H9 (cell line): ENCODE measurements around the gene CYTIP. TPM values are rescaled to one million over a fixed set of nuclear protein-coding genes. Genes with fewer than 3 reads are reported as not detected.

Source experiments
- DNase-seq: peaks from one replicate; pipeline ENCODE4 v3.0.0-alpha.2; 2017
- H2AFZ ChIP-seq: one replicate; pipeline ENCODE4 v1.6.1; 2013; ENCODE audit warnings: mild to moderate bottlenecking, low read length, control low read depth, moderate library complexity
- H2AK5ac ChIP-seq: 2 replicates; pipeline ENCODE4 v1.6.1; 2013; ENCODE audit warnings: low read length, control low read depth, mixed read lengths; ENCODE audit not compliant: insufficient read length
- H2BK120ac ChIP-seq: one replicate; pipeline ENCODE4 v1.6.1; 2013; ENCODE audit warnings: low read depth, mild to moderate bottlenecking, low read length, control low read depth, inconsistent platforms; ENCODE audit not compliant: poor library complexity, severe bottlenecking
- H2BK12ac ChIP-seq: 2 replicates; pipeline ENCODE4 v1.6.1; 2013; ENCODE audit warnings: low read length, control low read depth, mixed read lengths, low read depth; ENCODE audit not compliant: insufficient read length
- H2BK15ac ChIP-seq: 2 replicates; pipeline ENCODE4 v1.6.1; 2013; ENCODE audit warnings: low read depth, low read length, control low read depth
- H2BK20ac ChIP-seq: one replicate; pipeline ENCODE4 v1.6.1; 2013; ENCODE audit warnings: low read depth, mild to moderate bottlenecking, low read length, control low read depth, inconsistent platforms; ENCODE audit not compliant: poor library complexity, severe bottlenecking
- H2BK5ac ChIP-seq: 2 replicates; pipeline ENCODE4 v1.6.1; 2013; ENCODE audit warnings: low read length, control low read depth, mixed read lengths; ENCODE audit not compliant: insufficient read length
- H3K14ac ChIP-seq: 2 replicates; pipeline ENCODE4 v1.6.1; 2013; ENCODE audit warnings: low read length, control low read depth; ENCODE audit not compliant: insufficient read depth
- H3K18ac ChIP-seq: 2 replicates; pipeline ENCODE4 v1.6.1; 2013; ENCODE audit warnings: low read depth, mild to moderate bottlenecking, mixed read lengths, low read length, control low read depth; ENCODE audit not compliant: insufficient read length
- H3K23ac ChIP-seq: 2 replicates; pipeline ENCODE4 v1.6.1; 2013; ENCODE audit warnings: low read length, control low read depth, mixed read lengths, low read depth; ENCODE audit not compliant: insufficient read length
- H3K23me2 ChIP-seq: 2 replicates; pipeline ENCODE4 v1.6.1; 2013; ENCODE audit warnings: low read depth, mild to moderate bottlenecking, mixed read lengths, low read length, control low read depth; ENCODE audit not compliant: insufficient read length, poor library complexity, severe bottlenecking
- H3K27ac ChIP-seq: 2 replicates; pipeline ENCODE4 v1.5.1; 2013; ENCODE audit warnings: low read length, control low read depth, mixed read lengths, low read depth; ENCODE audit not compliant: insufficient read length
- H3K27me3 ChIP-seq: 2 replicates; pipeline ENCODE4 v1.6.1; 2013; ENCODE audit warnings: low read length, control low read depth, inconsistent platforms; ENCODE audit not compliant: insufficient read depth
- H3K4ac ChIP-seq: 2 replicates; pipeline ENCODE4 v1.6.1; 2013; ENCODE audit warnings: low read depth, mild to moderate bottlenecking, control low read depth, inconsistent platforms, low read length, moderate library complexity
- H3K4me1 ChIP-seq: 2 replicates; pipeline ENCODE4 v1.6.1; 2013; ENCODE audit warnings: low read length, control low read depth, inconsistent platforms; ENCODE audit not compliant: insufficient read depth
- H3K4me2 ChIP-seq: 2 replicates; pipeline ENCODE4 v1.6.1; 2013; ENCODE audit warnings: low read length, control low read depth, mixed read lengths; ENCODE audit not compliant: insufficient read length, insufficient read depth
- H3K56ac ChIP-seq: 2 replicates; pipeline ENCODE4 v1.6.1; 2013; ENCODE audit warnings: low read depth, mild to moderate bottlenecking, mixed read lengths, low read length, control low read depth; ENCODE audit not compliant: insufficient read length
- H3K79me1 ChIP-seq: 2 replicates; pipeline ENCODE4 v1.6.1; 2013; ENCODE audit warnings: low read depth, mild to moderate bottlenecking, moderate library complexity, low read length, control low read depth, inconsistent platforms; ENCODE audit not compliant: insufficient read depth, poor library complexity, severe bottlenecking
- H3K79me2 ChIP-seq: 2 replicates; pipeline ENCODE4 v1.6.1; 2013; ENCODE audit warnings: low read length, control low read depth, inconsistent platforms; ENCODE audit not compliant: insufficient read depth
- H3K9ac ChIP-seq: 2 replicates; pipeline ENCODE4 v1.6.1; 2013; ENCODE audit warnings: low read length, control low read depth, mixed read lengths; ENCODE audit not compliant: insufficient read length; ENCODE audit errors: extremely low read depth
- H3K9me3 ChIP-seq: one replicate; pipeline ENCODE4 v1.6.1; 2013; ENCODE audit warnings: low read depth, low read length, inconsistent platforms; ENCODE audit not compliant: control insufficient read depth
- H3T11ph ChIP-seq: one replicate; pipeline ENCODE4 v1.6.1; 2013; ENCODE audit warnings: mild to moderate bottlenecking, low read length, control low read depth, inconsistent platforms
- H4K20me1 ChIP-seq: one replicate; pipeline ENCODE4 v1.6.1; 2013; ENCODE audit not compliant: control insufficient read depth, insufficient read length, insufficient read depth
- H4K5ac ChIP-seq: 2 replicates; pipeline ENCODE4 v1.6.1; 2013; ENCODE audit warnings: low read depth, mild to moderate bottlenecking, mixed read lengths, low read length, control low read depth; ENCODE audit not compliant: insufficient read length
- H4K8ac ChIP-seq: replicated peaks from 2 replicates; pipeline ENCODE4 v1.6.1; 2013; ENCODE audit warnings: low read length, control low read depth, mixed read lengths, low read depth; ENCODE audit not compliant: insufficient read length
- H4K91ac ChIP-seq: 2 replicates; pipeline ENCODE4 v1.6.1; 2013; ENCODE audit warnings: low read depth, mild to moderate bottlenecking, moderate library complexity, mixed read lengths, low read length, control low read depth; ENCODE audit not compliant: insufficient read length
- H3K27ac Mint-ChIP-seq, 3 experiments: 2 replicates in 2 of 3; 3 replicates in 1 of 3; pipeline ENCODE4 v1.8.0; 2020 to 2021; ENCODE audit warnings: mixed read lengths in 3 of 3, mild to moderate bottlenecking in 1 of 3, moderate library complexity in 1 of 3
- H3K27me3 Mint-ChIP-seq: 2 replicates; pipeline ENCODE4 v1.8.0; 2021; ENCODE audit warnings: low read depth, mild to moderate bottlenecking, moderate library complexity, mixed read lengths
- H3K36me3 Mint-ChIP-seq, 3 experiments: 2 replicates in 2 of 3; 3 replicates in 1 of 3; pipeline ENCODE4 v1.8.0; 2020 to 2021; ENCODE audit warnings: low read depth in 3 of 3, mixed read lengths in 3 of 3; ENCODE audit not compliant: insufficient read depth in 1 of 3
- H3K4me1 Mint-ChIP-seq, 2 experiments: 2 replicates each; pipeline ENCODE4 v1.8.0; 2020; ENCODE audit warnings: mixed read lengths in 2 of 2
- H3K4me3 Mint-ChIP-seq, 2 experiments: 2 replicates in 1 of 2; 3 replicates in 1 of 2; pipeline ENCODE4 v1.8.0; 2020 to 2021; ENCODE audit warnings: mild to moderate bottlenecking in 2 of 2, mixed read lengths in 2 of 2, moderate library complexity in 1 of 2
- H3K9me3 Mint-ChIP-seq, 2 experiments: 2 replicates in 1 of 2; 3 replicates in 1 of 2; pipeline ENCODE4 v1.8.0; 2020; ENCODE audit warnings: mild to moderate bottlenecking in 2 of 2, mixed read lengths in 2 of 2, moderate library complexity in 1 of 2
- WGBS: extraction: QIAGEN DNeasy Blood & Tissue Kit; methylation state at CpG from one replicate; pipeline ENCODE4 v1.1.7; 2013; ENCODE audit warnings: missing lambda C conversion rate, low lambda C conversion rate, mixed read lengths; ENCODE audit not compliant: insufficient read length; ENCODE audit errors: extremely low coverage; 5-methylcytosine and 5-hydroxymethylcytosine counted together
- total RNA-seq: library from RNA; stranded (reverse); gene quantifications from 2 replicates; pipeline ENCODE4 v1.2.1, GENCODE V29; 2021
- TF ChIP-seq, protein P1 (sequence below): fragments of 200-600 bp; sonication (generic); conservative IDR thresholded peaks from 3 replicates; pipeline ENCODE4 v1.8.0; 2021; ENCODE audit warnings: antibody characterized with exemption, mild to moderate bottlenecking

CYTIP gene
- total RNA-seq, 1 experiment from 2014 or later: 0.28 TPM

DNA sequence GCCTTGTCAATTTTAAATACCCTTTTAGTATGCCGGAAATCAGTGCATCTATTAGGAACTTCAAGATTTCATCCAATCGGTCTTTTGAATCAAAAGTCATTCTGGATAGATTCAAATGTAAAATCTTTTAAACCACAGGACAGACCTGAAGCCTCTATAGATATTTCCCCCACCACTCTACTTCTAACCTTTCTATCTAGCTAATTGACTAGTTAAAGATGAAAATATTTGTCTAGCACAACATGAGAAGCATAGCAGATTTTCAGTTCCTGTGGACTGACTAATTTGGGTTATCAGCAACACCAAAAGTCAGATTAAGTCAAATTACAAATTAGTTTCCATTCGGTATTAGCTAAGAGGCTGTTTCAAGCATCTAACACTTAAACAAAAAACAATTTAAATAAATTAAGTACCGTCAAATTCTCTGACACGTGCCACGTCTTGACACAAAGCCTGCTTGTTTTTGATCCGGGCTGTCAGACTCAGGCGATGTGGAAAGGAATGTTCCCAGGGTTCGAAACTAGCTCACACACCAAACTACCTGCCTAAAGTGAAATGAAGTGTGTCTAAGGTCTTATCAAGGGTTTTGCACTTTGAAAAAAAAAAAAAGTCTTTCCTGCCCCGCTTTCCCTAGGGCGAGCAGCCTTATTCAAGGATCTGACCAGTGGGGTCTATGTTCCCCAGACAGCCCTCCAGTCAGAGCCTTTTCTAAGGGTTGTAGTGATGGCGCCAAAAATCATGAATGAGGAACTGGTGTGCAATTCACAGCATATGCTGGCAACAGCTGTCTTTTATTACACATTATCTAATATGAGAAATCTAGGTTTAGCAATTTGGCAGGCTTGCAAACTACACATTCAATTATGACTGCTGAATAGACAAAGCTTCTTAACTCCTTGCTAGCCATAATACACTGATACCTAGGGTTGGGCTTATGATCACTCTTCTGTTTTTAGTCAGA is 4.7 kb downstream of the CYTIP start:
- H3K23me2 ChIP-seq: no peaks in the 10 kb centered on the region
- H3K9me3 ChIP-seq: no peaks in the 10 kb centered on the region
- H2BK20ac ChIP-seq: peak overlapping the region; percentile 11
- H3K9ac ChIP-seq: no peak overlapping the region
- no peaks in the 10 kb centered on the region for H3K79me1 ChIP-seq
- H2BK15ac ChIP-seq: no peak overlapping the region
- no peak overlapping the region for H3K27ac Mint-ChIP-seq
- WGBS: no CpG with 5 or more reads among the region's 12 CpGs
- H3K14ac ChIP-seq: no peak overlapping the region
- H3K4me1 Mint-ChIP-seq: no peaks in the 10 kb centered on the region
- no peaks in the 10 kb centered on the region for H3K27me3 Mint-ChIP-seq
- H2BK5ac ChIP-seq: no peak overlapping the region
- H2BK12ac ChIP-seq: no peak overlapping the region
- H3K18ac ChIP-seq: no peak overlapping the region
- TF ChIP-seq, protein P1, sequence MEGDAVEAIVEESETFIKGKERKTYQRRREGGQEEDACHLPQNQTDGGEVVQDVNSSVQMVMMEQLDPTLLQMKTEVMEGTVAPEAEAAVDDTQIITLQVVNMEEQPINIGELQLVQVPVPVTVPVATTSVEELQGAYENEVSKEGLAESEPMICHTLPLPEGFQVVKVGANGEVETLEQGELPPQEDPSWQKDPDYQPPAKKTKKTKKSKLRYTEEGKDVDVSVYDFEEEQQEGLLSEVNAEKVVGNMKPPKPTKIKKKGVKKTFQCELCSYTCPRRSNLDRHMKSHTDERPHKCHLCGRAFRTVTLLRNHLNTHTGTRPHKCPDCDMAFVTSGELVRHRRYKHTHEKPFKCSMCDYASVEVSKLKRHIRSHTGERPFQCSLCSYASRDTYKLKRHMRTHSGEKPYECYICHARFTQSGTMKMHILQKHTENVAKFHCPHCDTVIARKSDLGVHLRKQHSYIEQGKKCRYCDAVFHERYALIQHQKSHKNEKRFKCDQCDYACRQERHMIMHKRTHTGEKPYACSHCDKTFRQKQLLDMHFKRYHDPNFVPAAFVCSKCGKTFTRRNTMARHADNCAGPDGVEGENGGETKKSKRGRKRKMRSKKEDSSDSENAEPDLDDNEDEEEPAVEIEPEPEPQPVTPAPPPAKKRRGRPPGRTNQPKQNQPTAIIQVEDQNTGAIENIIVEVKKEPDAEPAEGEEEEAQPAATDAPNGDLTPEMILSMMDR: no peak
- H3K4me2 ChIP-seq: no peak overlapping the region
- no peak overlapping the region for H3K4ac ChIP-seq
- no peak overlapping the region for H2BK120ac ChIP-seq
- H4K91ac ChIP-seq: no peak overlapping the region
- no peaks in the 10 kb centered on the region for H3K79me2 ChIP-seq
- H2AFZ ChIP-seq: no peak overlapping the region
- H3K4me1 ChIP-seq: no peaks in the 10 kb centered on the region
- no peak overlapping the region for H3T11ph ChIP-seq
- H2AK5ac ChIP-seq: no peak overlapping the region
- H3K27me3 ChIP-seq: no peaks in the 10 kb centered on the region
- no peak overlapping the region for H3K23ac ChIP-seq
- H4K20me1 ChIP-seq: no peaks in the 10 kb centered on the region
- no peak overlapping the region for H3K56ac ChIP-seq
- H3K4me3 Mint-ChIP-seq: no peak overlapping the region
- DNase-seq: no peak
- no peak overlapping the region for H4K8ac ChIP-seq
- H3K27ac ChIP-seq: no peak overlapping the region
- no peaks in the 10 kb centered on the region for H3K9me3 Mint-ChIP-seq
- no peaks in the 10 kb centered on the region for H3K36me3 Mint-ChIP-seq
- no peak overlapping the region for H4K5ac ChIP-seq
